ENCODE data around the gene THADA.

The THADA gene

GRCh38 chr2:43230951-43231827 lies 364.6 kb downstream of the THADA start:
- no peak for DNase-seq

GRCh38 chr2:43230351-43230885 lies 365.4 kb downstream of the THADA start:
- DNase-seq, result no peak

GRCh38 chr2:43228756-43229659 lies 366.8 kb downstream of the THADA start:
- no peak for DNase-seq

DNA sequence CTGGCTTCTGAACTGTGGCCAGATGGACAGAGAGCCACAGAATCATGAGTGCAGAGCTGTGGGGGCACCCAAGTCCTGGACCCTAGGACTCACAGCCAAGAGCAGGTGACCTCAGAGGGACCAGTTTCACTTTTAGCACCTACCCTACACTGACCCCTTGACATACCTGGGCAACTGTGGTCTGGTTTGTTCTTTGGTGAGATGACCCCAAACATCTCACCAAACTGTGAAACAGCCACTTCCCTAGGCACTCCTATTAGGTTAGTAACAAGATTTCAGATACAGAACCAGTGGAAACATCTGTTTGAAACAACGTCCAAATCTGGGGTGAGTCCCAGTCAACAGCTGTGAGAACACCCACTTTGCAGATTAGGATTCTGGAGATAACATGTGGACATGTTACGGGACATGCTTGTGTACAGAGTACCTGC lies 367.5 kb downstream of the THADA start:
- no peak for DNase-seq

- DNase-seq, result peak in 1 of 2 donors; percentile 80
These were observed 368.0 kb downstream of the THADA start for GRCh38 chr2:43227830-43228281.

- DNase-seq, result peak; percentile 90 to 96
These were observed 368.6 kb downstream of the THADA start for GRCh38 chr2:43226955-43227829.

- peak; percentile 97 to 98 for DNase-seq
These were observed 369.3 kb downstream of the THADA start, which contains the start of gene ZFP36L2 for GRCh38 chr2:43226558-43226954. TSS of gene ZFP36L2 (minus strand) at chr2:43226606. CDS start at chr2:43226315, 291 bp downstream.

GRCh38 chr2:43225788-43226557 lies 369.9 kb downstream of the THADA start:
- DNase-seq, result peak; percentile 90 to 95

- DNase-seq, result peak in 1 of 2 donors; percentile 42
These were observed 370.6 kb downstream of the THADA start for GRCh38 chr2:43225093-43225787.

DNA sequence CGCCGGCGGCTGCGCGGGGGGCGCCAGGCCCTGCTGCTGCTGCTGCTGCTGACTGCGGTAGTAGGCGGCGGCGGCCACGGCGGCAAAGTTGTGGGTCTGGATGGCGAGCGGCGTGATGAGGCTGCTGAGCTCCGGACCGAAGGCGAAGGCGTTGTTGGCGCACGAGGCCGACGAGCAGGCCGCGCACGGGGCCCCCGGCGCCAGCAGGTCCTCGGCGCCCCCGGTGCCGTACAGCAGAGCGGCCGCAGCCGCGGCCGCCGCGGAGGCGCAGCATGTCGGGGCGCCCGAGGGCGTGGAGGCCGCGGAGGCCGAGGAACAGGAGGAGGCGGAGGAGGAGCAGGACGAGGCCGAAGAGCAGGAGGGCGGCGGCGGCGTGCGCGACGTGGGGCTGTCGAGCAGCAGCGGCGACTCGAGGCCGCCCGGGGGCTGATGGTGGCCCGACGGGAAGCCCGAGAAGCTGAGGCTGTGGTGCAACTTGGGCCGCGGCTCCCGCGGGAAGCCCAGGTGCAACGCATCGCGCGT lies 371.2 kb downstream of the THADA start:
- DNase-seq, result peak; percentile 27 to 45

- peak; percentile 59 to 66 for DNase-seq
These were observed 371.7 kb downstream of the THADA start for GRCh38 chr2:43224131-43224570.

- peak in 1 of 2 donors; percentile 35 for DNase-seq
These were observed 372.3 kb downstream of the THADA start for GRCh38 chr2:43223521-43224001.

- peak in 1 of 2 donors; percentile 40 for DNase-seq
These were observed 373.1 kb downstream of the THADA start for GRCh38 chr2:43222475-43223309.

- DNase-seq, result peak; percentile 83 to 89
These were observed 373.9 kb downstream of the THADA start for GRCh38 chr2:43221763-43222474.

GRCh38 chr2:43221124-43221762 lies 374.6 kb downstream of the THADA start:
- peak in 1 of 2 donors; percentile 51 for DNase-seq

DNA sequence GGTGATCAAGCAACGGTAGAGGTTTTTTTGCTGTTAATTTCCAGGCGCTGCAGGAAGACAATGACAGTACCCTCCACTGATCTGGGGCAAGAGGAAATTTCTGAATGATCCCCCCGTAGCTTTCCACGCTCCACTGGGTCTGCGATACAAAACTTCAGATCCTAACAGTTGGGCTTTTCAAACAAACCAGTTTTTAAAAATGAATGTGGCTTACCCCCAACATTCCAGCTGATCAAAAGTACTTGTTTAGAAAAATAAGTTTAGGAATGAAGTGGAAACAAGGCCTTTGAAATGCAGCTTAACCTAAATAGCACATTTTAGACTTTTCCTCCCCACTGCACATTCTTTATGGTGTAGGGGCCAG lies 375.1 kb downstream of the THADA start:
- DNase-seq, result no peak

GRCh38 chr2:43220229-43220751 lies 375.5 kb downstream of the THADA start:
- peak in 1 of 2 donors; percentile 7 for DNase-seq

Measured in inflammatory macrophage (primary cell).